ENCODE measurements around the gene DNMT1. TPM values are rescaled to one million over a fixed set of nuclear protein-coding genes. Genes with fewer than 3 reads are reported as not detected.

Gene DNMT1
- total RNA-seq, 1 donor from 2014 or later: 156 TPM

- Mint-ChIP-seq H3K36me3 (ENCODE audit: low read depth) (no peaks in the 10 kb centered on the region), H3K9me3 (peaks cover 3% of the 10 kb centered on the region), H3K4me1 (no peaks in the 10 kb centered on the region), H3K27ac (no peak overlapping the region), H3K4me3 (no peak overlapping the region), H3K27me3 (no peaks in the 10 kb centered on the region)
- no peak for DNase-seq
- ATAC-seq (ENCODE audit: low read depth): no peak
- TF ChIP-seq CTCF (IDR thresholded peaks at IDR 0.05): no peak
- intact Hi-C loops (cut with micrococcal nuclease): no loop called here
- ChIA-PET POLR2A (no interaction called here), CTCF (interaction anchor here (0.9 to 1.6 kb wide), 2 partner anchors 8 to 38 kb away, joined by 3 to 4 read pairs; no protein-coding TSS in a partner anchor)
Observed at GRCh38 chr19:10211691-10212090, 16.9 kb upstream of the DNMT1 start.

- ChIA-PET POLR2A (interaction anchor here (0.6 kb wide), 1 partner anchor 26 kb away, joined by 3 read pairs; no protein-coding TSS in a partner anchor), CTCF (interaction anchor here (1.6 kb wide), 1 partner anchor 9 kb away, joined by 3 read pairs; no protein-coding TSS in a partner anchor)
- DNase-seq: no peak
- ATAC-seq (ENCODE audit: low read depth): no peak
- H3K4me1 Mint-ChIP-seq: no peaks in the 10 kb centered on the region
- no peaks in the 10 kb centered on the region for H3K27me3 Mint-ChIP-seq
- intact Hi-C loops (cut with micrococcal nuclease): no loop called here
- H3K9me3 Mint-ChIP-seq: peaks cover 3% of the 10 kb centered on the region
- no peak for TF ChIP-seq CTCF (IDR thresholded peaks at IDR 0.05)
- no peaks in the 10 kb centered on the region for H3K36me3 Mint-ChIP-seq (ENCODE audit: low read depth)
- H3K4me3 Mint-ChIP-seq: no peak overlapping the region
- no peak overlapping the region for H3K27ac Mint-ChIP-seq
Observed at GRCh38 chr19:10211061-10211460, 16.3 kb upstream of the DNMT1 start.

GRCh38 chr19:10209315-10209714 lies 14.6 kb upstream of the DNMT1 start:
- ATAC-seq (ENCODE audit: low read depth) (no peak), DNase-seq (no peak)
- no peaks in the 10 kb centered on the region for H3K27me3 Mint-ChIP-seq
- POLR2A ChIA-PET: no interaction called here
- H3K4me3 Mint-ChIP-seq: no peak overlapping the region
- no peak for TF ChIP-seq CTCF (IDR thresholded peaks at IDR 0.05)
- no peak overlapping the region for H3K27ac Mint-ChIP-seq
- H3K4me1 Mint-ChIP-seq: no peaks in the 10 kb centered on the region
- peaks cover 3% of the 10 kb centered on the region for H3K9me3 Mint-ChIP-seq
- intact Hi-C loops (cut with micrococcal nuclease): no loop called here
- H3K36me3 Mint-ChIP-seq (ENCODE audit: low read depth): no peaks in the 10 kb centered on the region
- CTCF ChIA-PET: interaction anchor here (2.1 kb wide), 1 partner anchor 41 kb away, joined by 5 read pairs; no protein-coding TSS in a partner anchor

- CTCF ChIA-PET: interaction anchor here (1.3 to 1.4 kb wide), 2 partner anchors 43 to 182 kb away, joined by 3 read pairs; no protein-coding TSS in a partner anchor
- ATAC-seq (ENCODE audit: low read depth) (no peak), DNase-seq (no peak)
- Mint-ChIP-seq H3K4me3 (no peak overlapping the region), H3K27ac (no peak overlapping the region), H3K36me3 (ENCODE audit: low read depth) (no peaks in the 10 kb centered on the region), H3K27me3 (no peaks in the 10 kb centered on the region), H3K4me1 (no peaks in the 10 kb centered on the region), H3K9me3 (peaks cover 3% of the 10 kb centered on the region)
- intact Hi-C loops (cut with micrococcal nuclease): no loop called here
- POLR2A ChIA-PET: interaction anchor here (0.7 kb wide), 1 partner anchor 30 kb away, joined by 6 read pairs; no protein-coding TSS in a partner anchor
- TF ChIP-seq CTCF (IDR thresholded peaks at IDR 0.05): no peak
Observed at GRCh38 chr19:10207026-10207425, 12.3 kb upstream of the DNMT1 start.

GRCh38 chr19:10206226-10206885 lies 11.6 kb upstream of the DNMT1 start:
- intact Hi-C loops (cut with micrococcal nuclease): no loop called here
- no peaks in the 10 kb centered on the region for H3K4me1 Mint-ChIP-seq
- H3K36me3 Mint-ChIP-seq (ENCODE audit: low read depth): no peaks in the 10 kb centered on the region
- DNase-seq: no peak
- peaks cover 3% of the 10 kb centered on the region for H3K9me3 Mint-ChIP-seq
- no peak overlapping the region for H3K4me3 Mint-ChIP-seq
- no peaks in the 10 kb centered on the region for H3K27me3 Mint-ChIP-seq
- TF ChIP-seq CTCF (IDR thresholded peaks at IDR 0.05): no peak
- H3K27ac Mint-ChIP-seq: no peak overlapping the region
- ChIA-PET POLR2A (interaction anchor here (0.7 kb wide), 1 partner anchor 30 kb away, joined by 6 read pairs; no protein-coding TSS in a partner anchor), CTCF (interaction anchor here (1.3 to 1.4 kb wide), 2 partner anchors 44 to 182 kb away, joined by 3 read pairs; no protein-coding TSS in a partner anchor)
- ATAC-seq (ENCODE audit: low read depth): no peak
